B cell (primary cell): Measurements from ENCODE around the gene WDR86.

ENCODE experiments used
- CTCF ChIP-seq: fragments of 200-600 bp; IDR thresholded peaks from one replicate; pipeline ENCODE4 v1.8.0; 2022; ENCODE audit warnings: antibody characterized with exemption, mild to moderate bottlenecking
- EZH2 ChIP-seq: IDR thresholded peaks from 2 replicates; pipeline ENCODE4 v1.6.1; 2012; ENCODE audit warnings: borderline replicate concordance, low read depth, mild to moderate bottlenecking, moderate library complexity, low read length; ENCODE audit not compliant: insufficient read depth, poor library complexity, severe bottlenecking

- TF ChIP-seq CTCF (no peak), EZH2 (no peak)
Measured at GRCh38 chr7:151399906-151400305, 9.9 kb downstream of the WDR86 start.
